ENCODE measurements around the gene ACAP3.
A peak's percentile ranks its signal among the peaks of the same experiment; 100 is the strongest.

Gene ACAP3, protein sequence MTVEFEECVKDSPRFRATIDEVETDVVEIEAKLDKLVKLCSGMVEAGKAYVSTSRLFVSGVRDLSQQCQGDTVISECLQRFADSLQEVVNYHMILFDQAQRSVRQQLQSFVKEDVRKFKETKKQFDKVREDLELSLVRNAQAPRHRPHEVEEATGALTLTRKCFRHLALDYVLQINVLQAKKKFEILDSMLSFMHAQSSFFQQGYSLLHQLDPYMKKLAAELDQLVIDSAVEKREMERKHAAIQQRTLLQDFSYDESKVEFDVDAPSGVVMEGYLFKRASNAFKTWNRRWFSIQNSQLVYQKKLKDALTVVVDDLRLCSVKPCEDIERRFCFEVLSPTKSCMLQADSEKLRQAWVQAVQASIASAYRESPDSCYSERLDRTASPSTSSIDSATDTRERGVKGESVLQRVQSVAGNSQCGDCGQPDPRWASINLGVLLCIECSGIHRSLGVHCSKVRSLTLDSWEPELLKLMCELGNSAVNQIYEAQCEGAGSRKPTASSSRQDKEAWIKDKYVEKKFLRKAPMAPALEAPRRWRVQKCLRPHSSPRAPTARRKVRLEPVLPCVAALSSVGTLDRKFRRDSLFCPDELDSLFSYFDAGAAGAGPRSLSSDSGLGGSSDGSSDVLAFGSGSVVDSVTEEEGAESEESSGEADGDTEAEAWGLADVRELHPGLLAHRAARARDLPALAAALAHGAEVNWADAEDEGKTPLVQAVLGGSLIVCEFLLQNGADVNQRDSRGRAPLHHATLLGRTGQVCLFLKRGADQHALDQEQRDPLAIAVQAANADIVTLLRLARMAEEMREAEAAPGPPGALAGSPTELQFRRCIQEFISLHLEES

DNA sequence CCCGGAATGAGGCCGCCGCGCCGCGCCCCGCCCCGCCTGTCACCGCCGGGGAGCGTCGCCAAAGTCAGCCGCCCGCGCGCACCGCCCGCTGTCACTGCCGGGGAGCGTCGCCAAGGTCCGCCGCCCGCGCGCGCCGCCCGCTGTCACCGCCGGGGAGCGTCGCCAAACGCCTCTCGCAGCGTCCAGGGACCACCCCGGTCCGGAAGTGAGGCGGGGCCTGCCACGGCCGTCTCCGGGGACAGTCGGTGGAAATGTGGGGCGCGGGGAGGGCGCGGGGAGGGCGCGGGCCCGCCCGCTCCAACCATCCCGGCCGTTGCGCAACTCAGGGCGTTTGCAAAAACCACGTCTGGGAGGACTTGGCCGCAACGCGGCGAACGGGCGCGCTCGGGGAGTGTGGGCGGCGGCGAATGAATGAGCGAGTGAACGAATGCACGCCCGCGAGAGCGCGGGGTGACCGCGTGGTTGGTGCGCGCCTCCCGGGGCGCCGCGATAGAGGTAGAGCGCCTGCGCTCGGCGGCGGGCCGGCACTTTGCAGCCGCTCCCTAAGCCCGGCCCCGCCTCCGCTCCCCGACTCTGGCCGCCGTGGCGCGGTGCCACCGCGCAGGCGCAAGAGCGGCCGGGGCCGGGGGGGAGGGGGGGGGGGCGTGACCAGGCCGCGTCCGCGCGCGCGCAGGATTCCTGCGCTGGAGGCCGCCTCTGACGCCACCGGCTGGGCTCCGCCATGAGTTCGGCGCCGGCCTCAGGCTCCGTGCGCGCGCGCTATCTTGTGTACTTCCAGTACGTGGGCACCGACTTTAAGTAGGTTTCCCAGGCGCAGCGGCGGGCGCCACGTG, at the start of gene ACAP3, which contains the start of gene PUSL1:
Gene ACAP3, minus strand, starts transcription at position 8 of the 833 bp plus-strand sequence. CDS start 115 bp downstream, outside the sequence.
Gene PUSL1, plus strand, starts transcription at position 675 of the 833 bp plus-strand sequence. Its CDS starts 47 bp downstream, at position 722.
- H3K9me3 ChIP-seq = no peaks in the 10 kb centered on the region
- peak within 1 kb of the TSS; percentile 99 for H3K27ac ChIP-seq
- TF ChIP-seq, protein P1, sequence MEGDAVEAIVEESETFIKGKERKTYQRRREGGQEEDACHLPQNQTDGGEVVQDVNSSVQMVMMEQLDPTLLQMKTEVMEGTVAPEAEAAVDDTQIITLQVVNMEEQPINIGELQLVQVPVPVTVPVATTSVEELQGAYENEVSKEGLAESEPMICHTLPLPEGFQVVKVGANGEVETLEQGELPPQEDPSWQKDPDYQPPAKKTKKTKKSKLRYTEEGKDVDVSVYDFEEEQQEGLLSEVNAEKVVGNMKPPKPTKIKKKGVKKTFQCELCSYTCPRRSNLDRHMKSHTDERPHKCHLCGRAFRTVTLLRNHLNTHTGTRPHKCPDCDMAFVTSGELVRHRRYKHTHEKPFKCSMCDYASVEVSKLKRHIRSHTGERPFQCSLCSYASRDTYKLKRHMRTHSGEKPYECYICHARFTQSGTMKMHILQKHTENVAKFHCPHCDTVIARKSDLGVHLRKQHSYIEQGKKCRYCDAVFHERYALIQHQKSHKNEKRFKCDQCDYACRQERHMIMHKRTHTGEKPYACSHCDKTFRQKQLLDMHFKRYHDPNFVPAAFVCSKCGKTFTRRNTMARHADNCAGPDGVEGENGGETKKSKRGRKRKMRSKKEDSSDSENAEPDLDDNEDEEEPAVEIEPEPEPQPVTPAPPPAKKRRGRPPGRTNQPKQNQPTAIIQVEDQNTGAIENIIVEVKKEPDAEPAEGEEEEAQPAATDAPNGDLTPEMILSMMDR (IDR thresholded peaks at IDR 0.05) = no peak
- H3K4me3 ChIP-seq (ENCODE audit: low read depth in 1 of 2, low read length in 1 of 2) = peak within 1 kb of the TSS; percentile 82 to 98
- peaks cover 4% of the 10 kb centered on the region for H3K27me3 ChIP-seq
- H3K36me3 ChIP-seq = peaks cover 33% of the 10 kb centered on the region
- peaks cover 37 to 43% of the 10 kb centered on the region in 2 experiments for H3K4me1 ChIP-seq (ENCODE audit: control insufficient read depth in 1 of 2, insufficient read depth in 1 of 2, low read depth in 1 of 2, low read length in 1 of 2)

DNA sequence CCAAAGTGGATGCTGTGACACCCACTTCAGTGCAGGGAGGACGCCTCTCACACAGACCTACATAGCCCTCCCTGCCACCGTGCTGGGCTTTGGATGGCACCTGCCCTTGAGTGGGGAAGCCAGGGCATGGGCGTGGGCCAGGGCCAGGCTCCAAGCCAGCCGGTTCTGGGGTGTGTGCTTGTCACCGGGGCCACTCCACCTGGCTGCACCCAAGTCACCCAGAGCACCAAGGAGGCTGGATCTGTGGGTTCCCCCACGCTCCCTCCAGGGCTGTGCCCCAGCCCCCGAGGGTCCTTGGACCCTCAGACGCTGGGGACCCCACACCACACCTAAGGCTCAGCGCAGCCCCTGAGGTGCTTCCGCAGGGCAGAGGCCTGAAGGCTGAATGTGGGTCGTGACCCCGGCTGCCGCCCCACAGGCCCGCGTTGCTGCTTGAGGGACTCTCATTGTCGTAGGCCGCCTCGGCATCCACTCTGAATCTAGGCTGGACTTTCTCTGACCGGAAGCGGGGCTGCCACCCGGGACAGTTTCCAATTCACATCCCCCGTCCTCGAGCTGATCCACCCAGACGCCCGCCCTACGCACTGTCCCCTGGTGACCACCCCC, 49.2 kb upstream of the ACAP3 start:
- Histone ChIP-seq H3K27ac (no peak overlapping the region), H3K27me3 (peaks cover 100% of the 10 kb centered on the region), H3K9me3 (no peaks in the 10 kb centered on the region), H3K36me3 (no peaks in the 10 kb centered on the region), H3K4me1 (ENCODE audit: control insufficient read depth in 1 of 2, insufficient read depth in 1 of 2, low read depth in 1 of 2, low read length in 1 of 2) (peaks cover 0 to 10% of the 10 kb centered on the region in 2 experiments), H3K4me3 (ENCODE audit: low read depth in 1 of 2, low read length in 1 of 2) (no peak overlapping the region)
- TF ChIP-seq, protein P1 (IDR thresholded peaks at IDR 0.05) = no peak

DNA sequence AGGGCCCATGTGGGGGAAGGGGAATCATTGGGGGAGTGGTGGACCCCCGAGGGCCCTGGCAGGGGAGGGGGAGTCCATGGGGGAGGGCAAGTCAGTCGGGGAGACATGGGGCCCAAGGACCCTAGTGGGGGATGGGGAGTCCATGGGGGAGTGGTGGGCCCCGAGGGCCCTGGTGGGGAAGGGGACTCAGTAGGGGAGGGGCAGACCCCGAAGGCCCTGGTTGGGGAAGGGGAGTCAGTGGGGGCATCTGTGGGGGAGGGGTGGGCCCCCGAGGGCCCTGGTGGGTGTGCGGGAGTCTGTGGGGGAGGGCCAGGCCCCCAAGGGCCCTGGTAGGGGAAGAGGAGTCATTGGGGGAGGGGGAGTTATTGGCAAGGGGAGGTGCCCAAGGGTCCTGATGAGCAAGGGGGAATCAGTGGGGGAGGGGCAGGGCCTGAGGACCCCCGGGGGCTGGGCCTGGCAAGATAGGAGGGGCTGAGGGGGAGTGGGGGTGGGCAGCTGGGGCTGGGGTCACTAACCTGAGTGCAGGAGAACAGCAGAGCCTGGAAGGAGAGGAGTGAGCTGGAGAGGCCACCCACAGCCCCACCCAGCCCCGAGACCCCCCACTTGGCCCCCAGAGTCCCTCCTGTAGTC, 48.6 kb upstream of the ACAP3 start:
- no peak overlapping the region for H3K27ac ChIP-seq
- H3K27me3 ChIP-seq = peaks cover 100% of the 10 kb centered on the region
- H3K36me3 ChIP-seq = no peaks in the 10 kb centered on the region
- H3K4me1 ChIP-seq (ENCODE audit: control insufficient read depth in 1 of 2, insufficient read depth in 1 of 2, low read depth in 1 of 2, low read length in 1 of 2) = peaks cover 0 to 10% of the 10 kb centered on the region in 2 experiments
- H3K4me3 ChIP-seq (ENCODE audit: low read depth in 1 of 2, low read length in 1 of 2) = no peak overlapping the region
- TF ChIP-seq, protein P1 (IDR thresholded peaks at IDR 0.05) = no peak
- H3K9me3 ChIP-seq = no peaks in the 10 kb centered on the region

DNA sequence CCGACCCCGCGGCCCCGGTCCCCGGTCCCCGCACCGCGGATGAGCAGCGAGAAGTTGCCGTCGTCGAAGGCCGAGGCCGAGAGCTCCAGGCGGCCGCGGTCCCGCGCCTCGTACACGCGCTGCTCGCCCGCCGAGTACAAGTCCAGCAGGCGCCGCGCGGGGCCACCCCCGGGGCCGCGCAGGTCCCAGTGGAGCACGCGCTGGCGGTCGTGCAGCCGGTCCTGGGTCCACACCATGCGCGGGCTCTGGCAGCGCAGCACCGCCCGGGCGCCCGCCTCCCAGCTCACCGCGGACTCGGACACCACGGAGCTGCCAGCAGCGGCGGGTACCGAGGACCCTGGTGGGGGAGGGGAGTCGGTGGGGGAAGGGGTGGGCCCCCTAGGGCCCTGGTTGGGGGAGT, 47.7 kb upstream of the ACAP3 start:
- Histone ChIP-seq H3K36me3 (no peaks in the 10 kb centered on the region), H3K27ac (no peak overlapping the region), H3K4me3 (ENCODE audit: low read depth in 1 of 2, low read length in 1 of 2) (no peak overlapping the region), H3K27me3 (peaks cover 93% of the 10 kb centered on the region), H3K4me1 (ENCODE audit: control insufficient read depth in 1 of 2, insufficient read depth in 1 of 2, low read depth in 1 of 2, low read length in 1 of 2) (peaks cover 0 to 10% of the 10 kb centered on the region in 2 experiments), H3K9me3 (no peaks in the 10 kb centered on the region)
- TF ChIP-seq, protein P1 (IDR thresholded peaks at IDR 0.05) = no peak
